GM10266 (cell line): ENCODE data around the gene FAM83C.

Experiments used
- DNase-seq: peaks from one replicate; pipeline ENCODE4 v3.0.0; 2012; ENCODE audit errors: extremely low spot score
- TF ChIP-seq, protein P1 (sequence below): IDR thresholded peaks from 2 replicates; pipeline ENCODE4 v1.5.1; 2012; ENCODE audit warnings: mild to moderate bottlenecking, low read depth; ENCODE audit not compliant: control insufficient read depth, insufficient read depth; ENCODE audit errors: missing control alignments

Gene FAM83C

DNA sequence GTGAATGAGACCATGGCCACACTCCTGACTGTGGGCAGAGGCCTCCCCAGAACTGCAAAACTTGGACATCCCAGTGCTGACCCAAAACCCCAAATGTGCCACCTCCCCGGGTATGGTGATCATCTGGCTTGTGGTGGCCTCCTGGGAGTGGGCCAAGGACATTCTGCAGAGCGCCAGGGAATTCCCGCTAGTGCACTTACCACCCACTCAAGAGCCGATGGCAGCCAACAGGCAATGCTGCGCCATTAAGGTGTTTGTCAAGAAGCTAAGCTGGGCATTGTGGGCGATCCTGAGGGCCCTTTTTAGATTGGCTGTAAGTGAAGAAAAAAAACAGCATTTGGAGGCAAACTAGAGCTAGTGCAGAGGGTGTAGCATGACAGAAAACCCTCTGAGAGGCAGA lies 56.3 kb downstream of the FAM83C start:
- TF ChIP-seq, protein P1, sequence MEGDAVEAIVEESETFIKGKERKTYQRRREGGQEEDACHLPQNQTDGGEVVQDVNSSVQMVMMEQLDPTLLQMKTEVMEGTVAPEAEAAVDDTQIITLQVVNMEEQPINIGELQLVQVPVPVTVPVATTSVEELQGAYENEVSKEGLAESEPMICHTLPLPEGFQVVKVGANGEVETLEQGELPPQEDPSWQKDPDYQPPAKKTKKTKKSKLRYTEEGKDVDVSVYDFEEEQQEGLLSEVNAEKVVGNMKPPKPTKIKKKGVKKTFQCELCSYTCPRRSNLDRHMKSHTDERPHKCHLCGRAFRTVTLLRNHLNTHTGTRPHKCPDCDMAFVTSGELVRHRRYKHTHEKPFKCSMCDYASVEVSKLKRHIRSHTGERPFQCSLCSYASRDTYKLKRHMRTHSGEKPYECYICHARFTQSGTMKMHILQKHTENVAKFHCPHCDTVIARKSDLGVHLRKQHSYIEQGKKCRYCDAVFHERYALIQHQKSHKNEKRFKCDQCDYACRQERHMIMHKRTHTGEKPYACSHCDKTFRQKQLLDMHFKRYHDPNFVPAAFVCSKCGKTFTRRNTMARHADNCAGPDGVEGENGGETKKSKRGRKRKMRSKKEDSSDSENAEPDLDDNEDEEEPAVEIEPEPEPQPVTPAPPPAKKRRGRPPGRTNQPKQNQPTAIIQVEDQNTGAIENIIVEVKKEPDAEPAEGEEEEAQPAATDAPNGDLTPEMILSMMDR, result no peak
- no peak for DNase-seq
